ENCODE measurements around the gene ZNF160. TPM values are rescaled to one million over a fixed set of nuclear protein-coding genes. Genes with fewer than 3 reads are reported as not detected.

The ZNF160 gene
- total and polyA plus RNA-seq, 9 of the 15 experiments (the other 6 are each of a cell fraction or from before 2014, with no cell fraction given): 3.6 to 22.1 (median 11.8) TPM

DNA sequence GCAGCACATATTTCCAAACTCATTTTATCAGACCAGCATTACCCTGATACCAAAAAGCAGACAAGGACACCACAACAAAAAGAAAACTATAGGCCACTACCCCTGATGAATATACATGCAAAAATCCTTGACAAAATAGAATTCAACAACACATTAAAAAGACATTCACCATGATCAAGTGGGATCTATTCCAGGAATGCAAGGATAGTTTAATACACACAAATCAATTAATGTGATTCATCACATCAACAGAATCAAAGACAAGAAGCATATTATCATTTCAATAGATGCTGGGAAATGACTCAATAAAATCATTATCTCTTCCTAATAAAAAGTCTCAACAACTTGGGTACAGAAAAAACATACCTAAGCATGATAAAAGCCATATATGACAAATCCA, 44.4 kb upstream of the ZNF160 start (continued):
- TF ChIP-seq, protein P1, sequence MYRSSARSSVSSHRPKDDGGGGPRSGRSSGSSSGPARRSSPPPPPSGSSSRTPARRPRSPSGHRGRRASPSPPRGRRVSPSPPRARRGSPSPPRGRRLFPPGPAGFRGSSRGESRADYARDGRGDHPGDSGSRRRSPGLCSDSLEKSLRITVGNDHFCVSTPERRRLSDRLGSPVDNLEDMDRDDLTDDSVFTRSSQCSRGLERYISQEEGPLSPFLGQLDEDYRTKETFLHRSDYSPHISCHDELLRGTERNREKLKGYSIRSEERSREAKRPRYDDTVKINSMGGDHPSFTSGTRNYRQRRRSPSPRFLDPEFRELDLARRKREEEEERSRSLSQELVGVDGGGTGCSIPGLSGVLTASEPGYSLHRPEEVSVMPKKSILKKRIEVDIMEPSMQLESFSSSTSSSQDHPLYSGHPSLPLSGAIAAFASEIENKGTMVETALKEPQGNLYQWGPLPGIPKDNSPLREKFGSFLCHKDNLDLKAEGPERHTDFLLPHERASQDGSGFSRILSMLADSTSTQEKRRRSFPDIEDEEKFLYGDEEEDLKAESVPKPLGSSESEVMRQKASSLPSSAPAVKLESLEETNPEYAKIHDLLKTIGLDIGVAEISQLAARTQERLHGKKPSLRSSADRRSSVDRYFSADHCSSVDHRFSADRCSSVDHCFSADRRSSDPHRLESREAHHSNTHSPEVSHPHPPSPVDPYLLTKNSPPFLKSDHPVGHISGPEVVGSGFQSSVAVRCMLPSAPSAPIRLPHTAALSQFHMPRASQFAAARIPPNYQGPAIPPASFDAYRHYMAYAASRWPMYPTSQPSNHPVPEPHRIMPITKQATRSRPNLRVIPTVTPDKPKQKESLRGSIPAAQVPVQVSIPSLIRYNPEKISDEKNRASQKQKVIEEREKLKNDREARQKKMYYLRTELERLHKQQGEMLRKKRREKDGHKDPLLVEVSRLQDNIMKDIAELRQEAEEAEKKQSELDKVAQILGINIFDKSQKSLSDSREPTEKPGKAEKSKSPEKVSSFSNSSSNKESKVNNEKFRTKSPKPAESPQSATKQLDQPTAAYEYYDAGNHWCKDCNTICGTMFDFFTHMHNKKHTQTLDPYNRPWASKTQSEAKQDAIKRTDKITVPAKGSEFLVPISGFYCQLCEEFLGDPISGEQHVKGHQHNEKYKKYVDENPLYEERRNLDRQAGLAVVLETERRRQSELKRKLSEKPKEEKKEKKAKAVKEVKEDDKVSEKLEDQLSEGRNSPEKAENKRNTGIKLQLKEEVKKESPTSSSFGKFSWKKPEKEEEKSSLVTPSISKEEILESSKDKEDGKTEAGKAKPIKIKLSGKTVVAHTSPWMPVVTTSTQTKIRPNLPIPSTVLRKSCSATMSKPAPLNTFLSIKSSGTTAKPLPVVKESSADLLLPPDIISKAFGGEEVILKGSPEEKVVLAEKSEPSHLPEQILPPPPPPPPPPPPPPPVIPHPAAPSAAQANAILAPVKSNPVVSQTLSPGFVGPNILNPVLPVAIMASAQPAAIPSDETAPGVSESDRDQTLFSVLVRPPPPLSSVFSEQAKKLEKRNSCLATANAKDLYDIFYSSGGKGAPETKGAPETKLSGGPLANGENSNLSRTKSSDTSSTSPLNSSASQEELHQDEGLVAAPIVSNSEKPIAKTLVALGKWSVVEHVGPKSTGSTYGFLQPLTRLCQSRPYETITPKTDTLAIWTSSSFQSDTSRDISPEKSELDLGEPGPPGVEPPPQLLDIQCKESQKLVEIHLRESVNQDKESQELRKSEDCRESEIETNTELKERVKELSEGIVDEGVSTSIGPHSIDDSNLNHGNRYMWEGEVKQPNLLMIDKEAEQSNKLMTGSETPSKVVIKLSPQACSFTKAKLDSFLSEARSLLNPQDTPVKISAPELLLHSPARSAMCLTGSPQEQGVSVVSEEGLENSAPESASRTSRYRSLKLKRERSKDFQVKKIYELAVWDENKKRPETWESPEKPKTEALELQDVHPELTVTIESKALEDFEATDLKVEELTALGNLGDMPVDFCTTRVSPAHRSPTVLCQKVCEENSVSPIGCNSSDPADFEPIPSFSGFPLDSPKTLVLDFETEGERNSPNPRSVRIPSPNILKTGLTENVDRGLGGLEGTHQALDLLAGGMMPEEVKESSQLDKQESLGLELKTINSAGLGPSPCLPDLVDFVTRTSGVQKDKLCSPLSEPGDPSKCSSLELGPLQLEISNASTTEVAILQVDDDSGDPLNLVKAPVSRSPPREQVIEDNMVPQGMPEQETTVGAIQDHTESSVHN (IDR thresholded peaks at IDR 0.05; ENCODE audit: borderline replicate concordance in 1 of 2, low read depth in 1 of 2): no peak
- no peak for TF ChIP-seq ZBTB1 (CRISPR knock-in tag; IDR thresholded peaks at IDR 0.05; ENCODE audit: borderline replicate concordance, low read depth)
- no peak for TF ChIP-seq SIRT6 (IDR thresholded peaks at IDR 0.05; ENCODE audit: low read depth, low read length)
- TF ChIP-seq ZNF696 (CRISPR knock-in tag; conservative IDR thresholded peaks at IDR 0.05): no peak

All from K562 (cell line).